Kidney epithelial cell (primary cell): Measurements from ENCODE around the gene AP1S3. TPM values are rescaled to one million over a fixed set of nuclear protein-coding genes. Genes with fewer than 3 reads are reported as not detected.

Experiments
- DNase-seq: peaks from one replicate; pipeline ENCODE4 v3.0.0-alpha.2; 2010; ENCODE audit warnings: low read depth
- H3K27me3 ChIP-seq: 2 replicates; pipeline ENCODE4 v1.6.0; 2011; ENCODE audit warnings: low read length; ENCODE audit not compliant: control insufficient read depth, insufficient read depth
- H3K36me3 ChIP-seq: 2 replicates; pipeline ENCODE4 v1.5.1; 2011; ENCODE audit warnings: low read length; ENCODE audit not compliant: control insufficient read depth, insufficient read depth
- H3K4me3 ChIP-seq: 2 replicates; pipeline ENCODE4 v1.5.1; 2011; ENCODE audit warnings: low read depth, mild to moderate bottlenecking, control low read depth, low read length
- total RNA-seq: library from RNA; depleted of rRNA; stranded (reverse); fragments of >200 nt; gene quantifications from 2 replicates; pipeline ENCODE4 v1.2.3, GENCODE V29; 2015
- TF ChIP-seq, protein P1 (sequence below): IDR thresholded peaks from 2 replicates; pipeline ENCODE4 v1.5.1; 2011; ENCODE audit warnings: mild to moderate bottlenecking, moderate library complexity, low read length, control low read depth, inconsistent platforms; ENCODE audit not compliant: insufficient read depth, poor library complexity, severe bottlenecking

AP1S3 gene
- total RNA-seq, 1 donor from 2014 or later: 22.4 TPM

DNA sequence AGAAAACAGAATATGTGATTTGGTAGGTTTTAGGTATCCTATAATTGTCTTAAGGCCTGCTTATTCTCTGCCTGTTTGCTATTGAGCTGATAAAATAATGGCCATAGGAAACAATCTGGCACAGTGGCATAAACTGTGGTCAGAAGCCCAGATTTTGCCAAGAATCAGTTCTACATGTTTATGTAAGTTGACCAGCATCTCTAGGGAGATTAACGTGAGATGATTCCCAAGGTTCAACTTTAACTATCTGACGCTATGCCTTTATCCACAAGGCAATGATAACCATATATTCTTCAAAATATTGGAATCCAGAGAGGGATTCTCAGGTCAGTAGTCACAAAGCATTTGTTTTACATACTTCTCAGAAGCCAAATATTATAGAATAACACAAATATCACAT, 25.6 kb downstream of the AP1S3 start:
- no peak for DNase-seq
- Histone ChIP-seq H3K27me3 (no peaks in the 10 kb centered on the region), H3K4me3 (no peak overlapping the region), H3K36me3 (no peaks in the 10 kb centered on the region)
- TF ChIP-seq, protein P1, sequence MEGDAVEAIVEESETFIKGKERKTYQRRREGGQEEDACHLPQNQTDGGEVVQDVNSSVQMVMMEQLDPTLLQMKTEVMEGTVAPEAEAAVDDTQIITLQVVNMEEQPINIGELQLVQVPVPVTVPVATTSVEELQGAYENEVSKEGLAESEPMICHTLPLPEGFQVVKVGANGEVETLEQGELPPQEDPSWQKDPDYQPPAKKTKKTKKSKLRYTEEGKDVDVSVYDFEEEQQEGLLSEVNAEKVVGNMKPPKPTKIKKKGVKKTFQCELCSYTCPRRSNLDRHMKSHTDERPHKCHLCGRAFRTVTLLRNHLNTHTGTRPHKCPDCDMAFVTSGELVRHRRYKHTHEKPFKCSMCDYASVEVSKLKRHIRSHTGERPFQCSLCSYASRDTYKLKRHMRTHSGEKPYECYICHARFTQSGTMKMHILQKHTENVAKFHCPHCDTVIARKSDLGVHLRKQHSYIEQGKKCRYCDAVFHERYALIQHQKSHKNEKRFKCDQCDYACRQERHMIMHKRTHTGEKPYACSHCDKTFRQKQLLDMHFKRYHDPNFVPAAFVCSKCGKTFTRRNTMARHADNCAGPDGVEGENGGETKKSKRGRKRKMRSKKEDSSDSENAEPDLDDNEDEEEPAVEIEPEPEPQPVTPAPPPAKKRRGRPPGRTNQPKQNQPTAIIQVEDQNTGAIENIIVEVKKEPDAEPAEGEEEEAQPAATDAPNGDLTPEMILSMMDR: no peak

DNA sequence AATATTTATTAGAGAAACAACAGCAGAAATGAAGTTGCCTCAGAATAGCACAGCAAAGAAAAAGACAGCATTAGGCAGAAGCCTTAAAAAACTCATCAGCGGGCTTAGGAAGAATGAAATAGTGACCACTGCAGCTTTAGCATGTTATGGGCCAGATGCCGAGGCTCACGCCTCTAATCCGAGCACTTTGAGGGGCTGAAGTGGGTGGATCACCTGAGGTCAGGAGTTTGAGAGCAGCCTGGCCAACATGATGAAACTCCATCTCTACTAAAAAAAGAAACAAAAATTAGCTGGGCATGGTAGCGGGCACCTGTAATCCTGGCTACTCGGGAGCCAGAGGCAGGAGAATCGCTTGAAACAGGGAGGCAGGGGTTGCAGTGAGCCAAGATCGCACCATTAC, 32.4 kb downstream of the AP1S3 start:
- DNase-seq: no peak
- Histone ChIP-seq H3K27me3 (no peaks in the 10 kb centered on the region), H3K4me3 (no peak overlapping the region), H3K36me3 (no peaks in the 10 kb centered on the region)
- TF ChIP-seq, protein P1: no peak

DNA sequence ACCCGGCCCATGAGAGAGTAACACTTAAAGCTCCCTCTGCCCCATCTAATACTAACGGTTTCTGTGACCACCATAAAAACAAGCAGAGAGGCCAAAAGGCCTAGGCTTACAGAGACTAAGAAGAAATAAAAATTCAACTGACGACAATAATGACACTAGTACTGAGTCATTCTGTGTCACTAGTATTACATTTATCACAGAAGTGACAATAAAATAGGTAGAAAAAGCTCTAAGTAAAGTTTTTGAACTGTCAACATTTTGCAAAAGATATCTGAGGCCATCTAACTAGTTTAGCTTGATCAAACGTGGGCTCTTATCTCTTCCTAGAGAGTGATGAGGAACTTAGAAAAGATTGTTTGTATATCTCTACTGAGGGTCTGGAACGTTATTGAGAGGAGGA, 35.6 kb downstream of the AP1S3 start:
- TF ChIP-seq, protein P1: no peak
- DNase-seq: no peak
- Histone ChIP-seq H3K4me3 (no peak overlapping the region), H3K36me3 (no peaks in the 10 kb centered on the region), H3K27me3 (no peaks in the 10 kb centered on the region)

DNA sequence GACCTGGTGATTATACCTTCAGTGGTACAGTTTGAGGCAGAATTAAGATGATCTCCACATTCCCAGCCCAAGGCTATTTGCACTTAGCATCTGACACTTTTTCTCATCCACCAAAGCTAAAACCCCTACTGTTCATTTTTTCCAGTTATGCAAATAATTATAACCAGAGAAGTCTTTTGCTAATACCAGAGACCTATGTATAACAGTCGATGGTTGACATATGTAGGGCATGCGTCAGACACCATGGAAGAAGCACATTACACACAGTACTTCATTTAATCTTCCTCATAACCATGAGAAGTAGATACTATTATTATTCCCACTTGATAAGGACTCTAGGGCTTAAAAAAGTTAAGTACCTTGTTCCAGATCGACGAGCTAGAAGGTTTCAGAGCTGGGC, 36.5 kb downstream of the AP1S3 start:
- Histone ChIP-seq H3K36me3 (no peaks in the 10 kb centered on the region), H3K27me3 (no peaks in the 10 kb centered on the region), H3K4me3 (no peak overlapping the region)
- TF ChIP-seq, protein P1: no peak
- DNase-seq: no peak

DNA sequence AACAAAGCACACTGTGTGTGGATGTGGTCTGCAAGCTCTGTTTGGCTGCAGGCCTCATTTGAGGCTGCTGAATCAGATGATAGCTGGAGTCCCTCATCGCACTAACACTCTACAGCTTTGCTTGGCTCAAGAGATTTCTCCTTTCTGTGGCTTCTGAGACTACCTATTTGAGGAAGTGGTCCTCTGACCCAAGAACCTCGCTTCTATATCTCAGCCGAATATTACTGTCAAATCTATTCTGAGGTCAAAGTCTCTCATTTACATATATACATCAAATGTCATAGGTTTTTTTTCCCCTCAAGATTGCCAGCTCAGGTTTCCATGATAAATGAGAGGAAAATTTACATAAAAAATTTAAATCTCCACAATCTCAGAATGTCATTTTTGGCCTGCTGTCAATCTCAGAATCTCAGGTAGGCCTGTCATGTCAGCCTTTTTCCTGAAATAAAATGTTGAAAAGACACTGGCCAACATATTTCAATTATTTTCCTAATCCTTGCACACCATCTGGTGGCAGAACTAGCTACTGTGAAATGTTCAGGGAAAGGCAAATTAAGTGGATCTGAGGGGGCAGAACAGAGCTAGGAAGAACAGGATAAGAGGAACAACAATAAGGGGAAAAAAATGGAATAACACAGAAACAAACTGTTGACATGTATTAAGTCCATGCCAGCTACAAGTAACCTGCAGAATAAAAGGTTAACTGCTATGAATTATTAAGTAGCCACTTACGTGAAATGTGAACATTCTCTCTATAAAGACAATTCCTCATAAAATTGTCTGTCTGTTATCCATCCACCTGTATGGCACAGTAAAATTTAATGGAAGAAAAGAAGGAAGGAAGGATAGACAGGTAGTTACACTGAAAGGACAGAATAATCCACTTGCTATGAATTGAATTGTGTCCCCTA, 39.3 kb downstream of the AP1S3 start:
- Histone ChIP-seq H3K36me3 (no peaks in the 10 kb centered on the region), H3K4me3 (no peak overlapping the region), H3K27me3 (no peaks in the 10 kb centered on the region)
- TF ChIP-seq, protein P1: peak; percentile 64
- DNase-seq: no peak

DNA sequence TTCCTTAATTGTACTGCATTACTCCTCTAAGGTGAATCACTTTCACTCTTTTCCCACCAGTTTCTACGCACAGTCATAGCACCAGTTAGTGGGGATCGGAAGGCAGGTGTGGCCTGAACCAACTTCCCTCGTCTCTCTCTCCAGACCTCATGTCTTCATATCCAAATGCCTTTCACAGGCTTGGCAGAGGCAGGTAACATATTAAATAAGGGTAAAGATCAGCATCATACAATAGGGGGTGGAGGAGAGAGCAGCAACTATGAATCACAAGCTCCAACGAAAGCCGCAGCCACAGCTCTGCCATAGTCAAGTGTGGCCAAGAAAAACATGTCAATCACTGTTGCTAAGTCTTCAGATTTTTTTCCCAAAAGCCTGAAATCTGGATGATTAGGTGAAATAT, 40.3 kb downstream of the AP1S3 start:
- H3K36me3 ChIP-seq: no peaks in the 10 kb centered on the region
- H3K4me3 ChIP-seq: no peak overlapping the region
- TF ChIP-seq, protein P1: no peak
- H3K27me3 ChIP-seq: no peaks in the 10 kb centered on the region
- peak; percentile 85 for DNase-seq
